ENCODE measurements around the gene CNPPD1. TPM values are rescaled to one million over a fixed set of nuclear protein-coding genes. Genes with fewer than 3 reads are reported as not detected.

The CNPPD1 gene
- total and polyA plus RNA-seq, 2 of the 8 experiments (the other 6 are each of a cell fraction or from before 2014, with no cell fraction given), result 32.9 to 35.9 TPM

DNA sequence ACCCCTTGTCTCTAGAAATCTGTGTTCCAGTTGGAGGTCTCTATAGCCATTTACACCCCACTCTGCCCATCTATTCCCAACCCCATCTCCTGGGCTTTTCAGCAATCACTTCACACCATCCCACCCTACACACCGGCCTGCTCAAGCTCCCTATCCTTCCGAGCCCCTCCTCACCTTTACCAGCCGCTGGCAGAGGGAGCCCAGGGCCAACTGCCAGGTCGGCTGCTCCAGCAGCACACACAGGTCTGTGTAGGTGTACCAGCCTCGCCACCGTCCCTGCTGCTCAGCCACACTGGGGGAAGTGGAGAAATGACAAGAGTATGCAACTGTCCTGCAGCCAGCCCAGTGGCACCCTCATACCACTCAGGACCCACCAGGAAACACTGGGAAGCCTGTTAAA is 3.5 kb downstream of the CNPPD1 start (continued):
- TF ChIP-seq NANOG (IDR thresholded peaks at IDR 0.05; ENCODE audit: insufficient read depth, low read depth, low read length, poor library complexity, severe bottlenecking) (no peak), SIX5 (IDR thresholded peaks at IDR 0.05; ENCODE audit: low read depth, low read length) (no peak)

Data from H1 (cell line).